ENCODE measurements around the gene TCEAL3.
"Not testable (repeated sequence)": the region's sequence is repeated elsewhere in the genome, so short reads cannot be mapped to it uniquely, and the experiment has no call there.

Gene TCEAL3

DNA sequence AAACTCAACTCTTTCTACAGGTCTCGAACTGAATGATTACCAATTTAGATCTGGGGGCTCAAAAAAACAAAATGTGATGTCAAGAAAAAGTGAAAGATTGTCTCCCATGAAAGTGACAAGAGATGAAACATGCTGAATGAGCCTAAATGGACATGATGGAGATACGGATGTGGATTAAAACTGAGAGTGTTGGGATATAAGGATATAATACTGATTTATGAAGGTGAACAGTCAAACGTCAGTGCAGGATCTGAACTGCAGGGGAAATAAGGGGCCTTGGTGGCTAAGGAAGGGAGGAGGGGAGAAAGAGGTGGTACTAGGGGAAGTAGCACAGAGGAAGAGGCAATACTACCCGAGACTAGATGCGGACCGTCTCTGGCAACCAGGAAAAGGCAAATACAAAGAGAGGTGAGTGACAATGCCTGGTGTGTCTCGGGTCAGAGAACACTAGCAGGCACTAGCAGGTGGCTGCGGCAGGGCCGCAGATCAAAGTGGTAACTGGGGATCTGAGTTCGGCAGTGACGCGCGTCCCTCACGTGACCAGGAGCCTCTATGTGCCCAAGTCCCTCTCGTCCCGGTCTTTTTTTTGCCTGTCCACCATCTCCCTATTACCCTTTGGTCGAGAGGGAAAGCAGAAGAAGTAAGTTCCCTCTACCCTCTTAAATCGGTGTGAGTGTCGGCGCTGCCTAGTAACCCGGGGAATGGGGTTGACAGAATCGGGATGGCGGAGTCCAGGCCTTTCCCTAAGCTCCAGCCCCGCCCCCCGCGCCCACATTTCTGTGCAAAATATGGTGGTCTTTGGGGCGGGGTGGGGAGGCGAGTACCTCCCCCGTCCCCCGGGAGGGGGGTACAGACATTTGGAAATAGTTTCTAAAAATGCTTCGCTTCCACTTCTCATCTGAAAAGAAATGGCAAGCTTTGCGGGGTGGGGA is 20.9 kb downstream of the TCEAL3 start, which contains the start of gene TCEAL1:
Gene TCEAL1, plus strand, starts transcription at position 590 of the 932 bp plus-strand sequence. CDS start 942 bp downstream, outside the sequence.
- peak; percentile 28 to 53 for DNase-seq

DNA sequence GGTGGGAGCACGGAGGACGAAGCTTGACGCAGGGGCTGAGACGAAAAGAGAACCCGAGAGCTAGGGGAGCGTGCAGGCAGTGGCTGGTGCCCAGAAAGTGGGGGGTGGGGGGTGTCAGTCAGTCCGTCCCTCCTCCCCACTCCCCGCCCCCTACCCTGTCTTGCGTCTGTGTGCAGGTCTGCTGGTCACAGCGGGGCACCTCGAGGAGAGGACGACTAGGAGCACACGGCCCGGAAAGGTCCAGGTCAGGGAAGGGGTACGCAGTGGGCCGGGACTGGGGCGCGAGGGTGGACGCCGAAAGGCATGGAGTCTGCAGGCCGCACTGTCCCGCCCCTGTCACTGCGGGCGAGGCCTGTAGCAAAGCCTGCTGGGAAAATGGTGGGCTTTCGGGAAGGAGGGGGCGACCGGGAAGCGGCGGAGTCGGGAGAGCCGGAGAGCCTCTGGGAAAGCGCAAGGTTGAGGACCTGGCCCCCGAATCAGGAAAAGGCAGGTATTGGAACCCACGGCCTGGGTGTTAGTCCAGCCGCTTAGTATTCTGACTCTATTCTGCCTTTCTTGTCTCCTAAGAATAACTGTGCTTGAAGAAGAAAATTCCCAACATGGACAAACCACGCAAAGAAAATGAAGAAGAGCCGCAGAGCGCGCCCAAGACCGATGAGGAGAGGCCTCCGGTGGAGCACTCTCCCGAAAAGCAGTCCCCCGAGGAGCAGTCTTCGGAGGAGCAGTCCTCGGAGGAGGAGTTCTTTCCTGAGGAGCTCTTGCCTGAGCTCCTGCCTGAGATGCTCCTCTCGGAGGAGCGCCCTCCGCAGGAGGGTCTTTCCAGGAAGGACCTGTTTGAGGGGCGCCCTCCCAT is 21.8 kb downstream of the TCEAL3 start:
- DNase-seq, result peak; percentile 50 to 57

- DNase-seq, result no peak
These were observed 22.4 kb downstream of the TCEAL3 start for GRCh38 chrX:103630171-103630511.

GRCh38 chrX:103631145-103631544 is 23.4 kb downstream of the TCEAL3 start:
- no peak for DNase-seq

DNA sequence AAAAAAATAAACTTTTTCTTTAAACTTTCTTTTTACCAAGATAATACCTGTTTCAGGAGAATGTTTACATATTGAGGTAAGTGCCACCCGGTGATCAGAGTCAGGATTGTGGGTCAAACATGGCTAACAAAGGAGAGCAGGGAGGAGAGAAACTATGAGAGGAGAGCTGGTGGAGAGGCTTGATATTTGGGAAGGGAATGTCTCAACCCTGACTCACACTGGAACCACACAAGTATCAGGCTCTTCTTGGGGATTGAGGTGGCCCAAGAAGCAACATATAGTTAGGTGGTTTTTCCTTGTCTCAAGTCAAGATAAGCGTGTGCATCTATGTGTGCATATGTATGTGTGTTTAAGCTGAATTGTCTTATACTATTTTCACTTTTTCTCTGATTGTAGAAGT is 27.7 kb downstream of the TCEAL3 start:
- DNase-seq, result no peak

- no peak for DNase-seq
These were observed 30.0 kb downstream of the TCEAL3 start for GRCh38 chrX:103637604-103638338.

DNA sequence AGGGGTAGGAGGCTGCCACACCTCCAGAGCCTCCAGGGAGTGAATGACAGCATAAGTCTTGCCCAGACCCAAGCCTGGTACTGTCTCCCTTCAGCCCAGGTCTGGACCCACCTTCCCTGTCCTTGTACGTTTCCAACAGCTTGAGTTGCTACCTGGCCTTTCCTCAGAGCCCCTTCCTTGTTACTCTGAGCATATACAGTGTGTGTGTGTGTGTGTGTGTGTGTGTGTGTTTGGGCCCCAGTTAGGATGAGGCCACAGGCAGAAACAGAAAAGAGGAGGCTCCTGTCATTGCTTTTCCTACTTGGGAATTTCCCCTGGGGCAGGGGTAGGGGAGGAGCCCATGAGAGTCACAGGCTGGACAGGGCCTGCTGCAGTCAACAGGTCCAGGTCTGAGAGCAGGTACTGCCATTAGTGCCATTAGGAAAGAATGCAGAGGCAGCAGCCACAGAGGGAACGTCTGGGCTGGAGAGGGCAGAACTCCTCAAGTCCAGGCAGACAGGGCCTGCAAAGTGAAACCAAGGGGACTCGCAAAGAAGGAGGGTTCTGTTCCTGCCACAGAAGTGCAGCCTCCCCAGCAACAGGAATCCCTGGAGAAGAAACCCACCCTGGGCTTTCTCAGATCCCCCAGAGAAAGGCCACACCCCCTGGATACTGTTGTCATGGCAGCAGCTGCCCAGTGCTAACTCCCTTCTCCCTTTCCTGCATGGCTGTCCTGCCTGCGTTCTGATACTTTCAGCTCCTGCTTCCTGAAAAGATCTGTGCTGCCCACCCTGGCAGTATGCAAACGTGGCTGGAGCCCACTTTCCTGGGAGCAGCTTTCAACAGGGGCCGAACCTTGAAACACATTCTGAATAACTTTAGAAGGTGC is 30.9 kb downstream of the TCEAL3 start:
- not testable (repeated sequence) for DNase-seq

DNA sequence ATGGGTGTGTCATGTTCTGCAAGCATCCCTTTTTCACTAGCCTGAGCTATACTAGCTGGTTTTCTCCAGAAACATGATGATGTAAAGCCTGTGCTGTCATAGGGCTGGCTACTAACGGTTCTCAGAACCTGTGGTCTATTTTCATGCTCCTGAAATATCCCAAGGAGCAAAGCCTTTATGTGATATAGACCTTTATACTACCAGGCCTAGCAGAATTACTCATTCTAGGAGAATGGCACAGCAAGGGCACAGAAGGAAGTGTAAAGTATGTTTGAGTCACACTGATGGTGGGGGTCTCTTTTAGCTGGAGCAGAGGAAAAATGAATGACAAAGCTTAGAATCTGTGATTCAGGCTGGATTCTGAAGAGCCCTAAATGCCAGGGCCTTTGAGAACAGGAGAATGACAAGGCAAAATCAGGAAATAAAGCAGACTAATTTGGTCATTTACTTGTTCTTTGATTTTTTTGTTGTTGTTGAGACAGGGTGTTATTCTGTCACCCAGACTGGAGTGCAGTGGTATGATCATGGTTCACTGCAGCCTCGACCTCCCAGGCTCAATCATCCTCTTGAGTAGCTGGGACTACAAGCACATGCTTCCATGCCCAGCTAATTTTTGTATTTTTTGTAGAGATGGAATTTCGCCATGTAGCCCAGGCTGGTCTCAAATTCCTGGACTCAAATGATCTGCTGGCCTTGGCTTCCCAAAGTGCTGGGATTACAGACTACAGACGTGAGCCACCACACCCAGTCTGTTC is 32.8 kb downstream of the TCEAL3 start:
- no peak for DNase-seq

DNA sequence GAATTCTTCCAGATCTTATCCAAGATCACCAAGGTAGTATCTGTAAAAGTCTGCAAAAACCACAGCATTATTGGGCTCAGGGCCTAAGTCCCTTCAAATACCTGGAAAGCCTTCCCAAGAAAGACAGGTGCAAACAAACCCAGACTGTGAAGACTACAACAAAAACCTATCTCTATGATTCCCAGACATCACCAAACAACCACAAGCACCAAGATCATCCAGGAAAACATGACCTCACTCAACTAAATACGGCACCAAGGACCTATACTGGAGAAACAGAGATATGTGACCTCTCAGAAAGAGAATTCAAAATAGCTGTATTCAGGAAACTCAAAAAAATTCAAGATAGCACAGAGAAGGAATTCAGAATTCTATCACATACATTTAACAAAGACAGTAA is 36.4 kb downstream of the TCEAL3 start:
- no peak for DNase-seq

- DNase-seq, result no peak
These were observed 39.9 kb downstream of the TCEAL3 start for GRCh38 chrX:103647630-103648029.

- DNase-seq, result no peak
These were observed 43.5 kb downstream of the TCEAL3 start for GRCh38 chrX:103651151-103651773.

DNA sequence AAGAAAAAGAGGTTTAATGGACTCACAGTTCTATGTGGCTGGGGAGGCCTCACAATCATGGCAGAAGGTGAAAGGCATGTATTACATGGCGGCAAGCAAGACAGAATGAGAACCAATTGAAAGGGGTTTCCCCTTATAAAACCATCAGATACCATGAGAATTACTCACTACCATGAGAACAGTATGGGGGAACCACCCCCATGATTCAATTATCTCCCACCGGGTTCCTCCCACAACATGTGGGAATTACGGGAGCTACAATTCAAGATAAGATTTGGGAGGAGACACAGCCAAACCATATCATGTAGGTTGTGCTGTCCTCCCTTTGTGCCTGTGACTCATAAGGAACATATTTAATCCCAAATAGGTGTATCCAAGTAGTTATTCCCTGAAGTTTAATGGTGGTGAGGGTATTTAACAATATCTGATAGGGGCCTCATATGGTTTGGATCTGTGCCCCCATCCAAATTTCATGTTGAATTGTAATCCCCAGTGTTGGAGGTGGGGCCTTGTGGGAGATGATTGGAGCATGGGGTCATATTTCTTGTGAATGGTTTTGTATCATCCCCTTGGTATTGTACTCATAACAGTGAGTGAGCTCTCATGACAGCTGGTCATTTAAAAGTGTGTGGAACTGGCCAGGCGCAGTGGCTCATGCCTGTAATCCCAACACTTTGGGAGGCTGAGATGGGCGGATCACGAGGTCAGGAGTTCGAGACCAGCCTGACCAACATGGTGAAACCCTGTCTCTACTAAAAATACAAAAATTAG is 47.7 kb downstream of the TCEAL3 start:
- DNase-seq, result not testable (repeated sequence)

- no peak for DNase-seq
These were observed 48.9 kb downstream of the TCEAL3 start for GRCh38 chrX:103656617-103657016.

GRCh38 chrX:103657066-103657465 is 49.3 kb downstream of the TCEAL3 start:
- not testable (repeated sequence) for DNase-seq

- no peak for DNase-seq
These were observed 51.1 kb downstream of the TCEAL3 start for GRCh38 chrX:103658681-103659433.

DNA sequence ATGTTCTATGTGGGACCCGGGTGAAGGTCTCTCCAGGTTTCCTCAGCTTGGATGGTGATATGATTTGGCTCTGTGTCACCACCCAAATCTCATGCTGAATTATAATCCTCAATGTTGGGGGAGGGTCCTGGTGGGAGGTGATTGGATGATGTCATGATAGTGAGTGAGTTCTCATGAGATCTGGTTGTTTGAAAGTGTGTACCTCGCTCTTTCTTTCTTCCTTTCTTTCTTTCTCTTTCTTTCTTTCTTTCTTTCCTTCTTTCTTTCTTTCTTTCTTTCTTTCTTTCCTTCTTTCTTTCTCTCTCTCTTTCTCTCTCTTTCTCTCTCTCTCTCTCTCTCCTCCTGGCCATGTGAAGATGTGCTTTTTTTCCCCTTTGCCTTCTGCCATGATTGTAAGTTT is 51.7 kb downstream of the TCEAL3 start:
- not testable (repeated sequence) for DNase-seq
